ENCODE data around the gene CNOT10.
"Not testable (repeated sequence)": the region's sequence is repeated elsewhere in the genome, so short reads cannot be mapped to it uniquely, and the experiment has no call there.

CNOT10 gene

DNA sequence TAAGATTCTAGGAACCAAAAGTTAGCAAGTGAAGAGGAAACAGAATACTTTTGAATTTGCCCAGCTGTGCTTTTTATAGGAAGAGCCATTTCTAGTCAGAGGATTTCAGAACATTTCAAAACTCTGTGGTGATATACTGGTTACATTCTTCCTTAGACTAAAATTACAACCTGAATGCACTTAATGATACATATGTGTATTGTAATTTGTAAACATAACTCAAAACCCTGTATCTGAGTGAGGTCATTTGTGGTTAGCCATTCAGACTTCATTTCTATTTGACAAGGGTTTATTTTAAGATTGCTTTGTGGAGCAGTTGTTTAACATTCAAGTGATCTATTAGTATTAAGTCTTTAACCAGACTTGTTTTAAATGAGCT, 73.4 kb downstream of the CNOT10 start:
- no peak for DNase-seq (ENCODE audit: low read depth in 2 of 2)

GRCh38 chr3:32759342-32759741, 74.4 kb downstream of the CNOT10 start:
- no peak for DNase-seq (ENCODE audit: low read depth in 2 of 2)

- no peak for DNase-seq (ENCODE audit: low read depth in 2 of 2)
These were observed 79.5 kb downstream of the CNOT10 start for GRCh38 chr3:32764481-32764880.

GRCh38 chr3:32778389-32778788, 93.4 kb downstream of the CNOT10 start:
- DNase-seq (ENCODE audit: low read depth in 2 of 2): no peak

GRCh38 chr3:32780071-32780734, 95.2 kb downstream of the CNOT10 start:
- DNase-seq (ENCODE audit: low read depth in 2 of 2): no peak

DNA sequence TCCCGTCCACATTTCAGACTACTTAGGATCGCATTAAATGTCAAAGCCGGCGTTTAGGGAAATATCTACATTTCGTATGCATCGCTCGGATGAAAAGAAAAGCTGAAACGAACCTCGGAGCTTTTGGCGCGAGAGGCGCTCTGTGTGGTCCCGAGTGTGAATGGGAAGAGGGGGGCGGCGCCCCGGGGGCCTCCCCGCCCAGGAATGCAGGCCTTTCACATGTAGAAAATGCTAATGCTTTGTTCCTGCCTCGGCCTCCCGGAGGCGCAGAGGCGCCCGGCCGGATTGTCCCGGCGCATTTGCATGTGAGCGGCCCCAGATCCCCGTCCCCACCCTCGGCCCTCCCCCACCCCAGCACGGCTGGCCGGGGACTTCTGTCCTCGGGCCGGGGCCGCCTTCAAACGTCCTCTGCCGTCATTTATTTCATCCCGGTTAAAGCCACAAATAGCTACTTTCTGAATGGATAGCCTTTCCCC, 95.8 kb downstream of the CNOT10 start:
- DNase-seq (ENCODE audit: low read depth in 2 of 2): no peak

DNA sequence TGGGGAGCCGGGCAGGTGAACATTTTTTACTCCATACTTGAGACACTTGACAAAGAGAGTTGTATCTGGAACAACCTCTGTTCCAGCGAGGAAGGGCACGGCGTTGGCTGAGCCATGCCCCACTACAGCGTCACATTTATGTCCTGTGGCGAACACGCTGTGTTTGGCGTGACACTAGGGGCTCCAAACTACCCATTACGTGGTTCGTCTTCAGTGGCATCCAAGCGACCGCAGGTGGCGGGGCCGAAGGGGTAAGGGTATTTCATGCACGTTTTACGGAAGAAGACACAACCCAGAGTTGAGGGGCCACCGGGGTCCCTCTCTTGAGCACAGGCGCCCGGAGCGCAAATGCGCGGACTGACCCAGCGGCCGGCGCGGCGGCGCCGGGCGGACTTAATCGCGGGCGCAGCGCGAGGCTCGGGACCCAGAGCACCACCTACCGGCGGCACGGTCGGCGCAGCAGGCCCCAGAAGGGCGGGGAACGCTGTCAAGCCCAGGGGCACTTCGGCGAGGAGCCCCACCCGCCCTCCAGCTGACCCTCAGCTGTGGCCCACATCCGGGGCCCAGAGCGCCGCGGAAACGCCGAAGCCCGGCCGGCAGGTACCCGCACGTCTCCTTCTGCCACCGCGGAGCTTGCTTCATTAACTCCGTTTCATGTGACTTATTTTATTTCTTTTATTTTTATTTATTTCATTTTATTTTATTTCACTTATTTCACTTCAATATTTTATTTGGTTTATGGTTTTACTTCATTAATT, 96.4 kb downstream of the CNOT10 start:
- DNase-seq (ENCODE audit: low read depth in 2 of 2): peak; percentile 64 to 68

DNA sequence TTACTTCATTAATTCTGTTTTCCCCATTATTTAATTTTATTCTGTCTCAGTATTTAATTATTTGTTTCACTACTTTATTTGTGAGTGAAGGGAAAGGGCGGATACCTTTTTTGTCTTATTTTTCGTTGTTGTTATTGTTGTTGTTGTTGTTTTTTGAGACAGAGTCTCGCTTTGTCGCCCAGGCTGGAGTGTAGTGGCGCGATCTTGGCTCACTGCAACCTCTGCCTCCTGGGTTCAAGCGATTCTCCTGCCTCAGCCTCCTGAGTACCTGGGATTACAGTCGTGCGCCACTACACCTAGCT, 96.9 kb downstream of the CNOT10 start:
- not testable (repeated sequence) for DNase-seq (ENCODE audit: low read depth in 2 of 2)

DNA sequence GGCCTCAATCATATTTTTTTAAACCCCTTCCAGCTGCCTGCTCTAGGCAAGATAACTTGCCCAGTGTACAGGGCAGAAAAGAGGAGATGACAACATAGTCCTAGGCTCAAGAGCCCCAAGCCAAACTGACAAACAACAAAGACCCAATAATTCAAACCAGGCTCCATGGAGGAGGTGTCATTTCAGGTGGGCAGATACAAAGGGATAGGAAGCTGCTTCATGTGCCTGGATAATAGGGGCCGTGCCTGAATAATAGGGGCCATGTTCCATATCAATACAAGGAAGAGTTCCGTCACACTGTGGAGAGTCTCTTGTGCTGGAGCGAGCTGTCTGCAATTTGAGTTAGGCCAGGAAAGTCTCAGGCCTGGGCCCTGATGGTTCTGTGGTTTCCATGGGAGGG, 97.4 kb downstream of the CNOT10 start:
- no peak for DNase-seq (ENCODE audit: low read depth in 2 of 2)

DNA sequence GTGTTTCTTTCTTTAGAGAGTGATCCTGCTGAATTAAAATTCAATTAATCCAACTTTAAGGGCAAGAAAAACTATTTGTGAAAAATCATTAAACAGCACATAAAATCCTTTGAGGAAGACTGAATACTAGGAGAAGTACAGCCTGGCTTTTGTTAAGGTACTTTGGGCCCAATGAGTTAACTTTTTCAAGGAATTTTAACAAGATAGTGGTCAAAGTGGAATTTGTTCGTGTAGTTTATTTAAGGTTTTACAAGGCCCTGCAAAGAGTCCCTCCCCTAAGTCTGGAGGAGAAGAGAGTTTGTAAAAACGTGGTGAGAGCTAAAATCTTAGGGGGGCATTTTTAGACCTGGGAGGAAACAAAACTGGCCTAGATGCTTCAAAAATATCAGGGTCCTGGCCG, 106.8 kb downstream of the CNOT10 start:
- DNase-seq (ENCODE audit: low read depth in 2 of 2): no peak

DNA sequence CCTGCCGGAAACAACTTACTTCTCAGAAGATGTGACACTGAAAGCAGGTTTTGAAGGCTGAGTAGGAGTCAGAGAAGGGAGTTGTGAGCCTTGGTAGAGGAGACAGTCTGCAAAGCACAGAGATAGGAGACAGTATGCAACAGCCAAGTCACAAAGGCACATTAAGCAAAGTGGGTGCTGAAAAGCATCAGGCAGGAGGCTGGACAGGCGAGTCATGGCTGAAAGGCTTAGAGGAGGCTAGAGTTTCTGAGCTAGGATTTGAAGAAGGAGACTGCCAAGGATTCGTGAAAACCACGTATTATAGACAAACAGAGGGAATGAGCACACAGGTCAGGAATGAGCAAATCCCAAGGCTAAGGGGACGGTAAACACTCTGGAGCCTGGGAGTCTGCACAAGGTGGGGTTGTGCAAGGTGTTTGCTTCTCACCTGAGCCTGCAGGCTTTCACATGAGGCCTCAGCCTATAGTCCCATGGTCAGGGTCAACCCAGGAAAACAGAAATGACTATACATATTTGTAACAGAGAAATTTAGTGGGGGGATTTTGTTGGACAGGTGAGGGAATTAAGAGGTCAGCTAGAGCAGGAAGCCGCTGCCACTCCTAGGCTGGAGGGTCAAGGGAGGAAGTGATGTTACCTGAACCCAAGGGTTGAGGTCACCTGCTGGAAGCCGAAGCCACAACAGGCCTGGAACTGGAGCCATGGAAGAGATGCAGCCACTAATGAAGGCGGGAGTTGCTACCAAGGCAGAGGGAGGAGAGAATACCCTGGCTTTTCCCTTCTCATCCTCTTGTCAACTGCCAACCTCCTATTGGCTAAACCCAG, 109.7 kb downstream of the CNOT10 start:
- DNase-seq (ENCODE audit: low read depth in 2 of 2): no peak

GRCh38 chr3:32796384-32796950, 111.5 kb downstream of the CNOT10 start:
- not testable (repeated sequence) for DNase-seq (ENCODE audit: low read depth in 2 of 2)

DNA sequence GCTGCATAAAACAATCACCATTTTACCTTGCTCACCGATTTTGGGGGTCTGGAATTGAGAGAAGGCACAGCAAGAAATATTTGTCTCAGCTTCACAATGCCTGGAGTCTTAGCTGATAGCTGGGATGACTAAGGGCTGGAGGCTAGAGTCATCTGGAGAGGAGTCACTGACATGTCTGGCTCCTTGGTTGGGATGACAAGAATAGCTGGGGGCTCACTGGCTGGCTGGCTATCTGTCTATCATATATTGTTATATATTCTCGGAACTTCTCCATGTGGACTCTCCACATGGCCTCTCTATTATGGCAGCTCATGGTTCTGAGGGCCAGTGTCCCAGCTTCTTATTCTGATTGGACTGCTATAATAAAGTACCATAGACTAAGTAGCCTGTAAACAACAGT, 112.8 kb downstream of the CNOT10 start:
- DNase-seq (ENCODE audit: low read depth in 2 of 2): no peak

DNA sequence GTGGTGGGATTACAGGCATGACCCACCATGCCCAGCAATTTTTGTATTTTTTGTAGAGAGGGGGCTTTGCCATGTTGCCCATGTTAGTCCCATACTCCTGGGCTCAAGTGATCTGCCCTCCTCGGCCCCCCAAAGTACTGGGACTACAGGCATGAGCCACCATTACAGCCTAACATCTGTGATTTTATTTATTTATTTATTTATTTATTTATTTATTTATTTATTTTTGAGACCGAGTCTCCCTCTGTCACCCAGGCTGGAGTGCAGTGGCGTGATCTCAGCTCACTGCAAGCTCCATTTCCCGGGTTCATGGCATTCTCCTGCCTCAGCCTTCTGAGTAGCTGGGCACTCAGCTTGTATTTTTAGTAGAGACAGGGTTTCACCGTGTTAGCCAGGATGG, 116.5 kb downstream of the CNOT10 start:
- DNase-seq (ENCODE audit: low read depth in 2 of 2): not testable (repeated sequence)

DNA sequence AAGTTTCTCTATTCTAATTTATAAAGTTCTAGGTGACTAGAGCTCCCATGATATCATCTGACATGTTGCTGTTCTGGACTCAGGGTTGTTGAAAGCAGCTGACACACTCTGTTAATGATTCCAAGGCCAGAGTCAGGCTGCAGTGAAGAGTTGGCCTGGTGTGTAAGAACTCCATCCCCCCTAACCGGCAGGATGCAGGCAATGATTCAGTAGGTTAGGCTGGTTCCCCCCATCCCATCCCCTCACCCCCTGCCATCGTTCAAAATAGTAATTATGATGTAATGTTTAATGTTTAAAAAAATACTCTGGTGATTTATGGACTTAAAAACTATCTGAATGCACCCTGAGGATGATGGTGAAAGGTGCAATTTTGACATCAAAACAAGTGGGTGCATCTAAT, 128.2 kb downstream of the CNOT10 start:
- no peak for DNase-seq (ENCODE audit: low read depth in 2 of 2)

- no peak for DNase-seq (ENCODE audit: low read depth in 2 of 2)
These were observed 129.4 kb downstream of the CNOT10 start for GRCh38 chr3:32814361-32814760.

- DNase-seq (ENCODE audit: low read depth in 2 of 2): no peak
These were observed 131.0 kb downstream of the CNOT10 start for GRCh38 chr3:32815841-32816438.

DNA sequence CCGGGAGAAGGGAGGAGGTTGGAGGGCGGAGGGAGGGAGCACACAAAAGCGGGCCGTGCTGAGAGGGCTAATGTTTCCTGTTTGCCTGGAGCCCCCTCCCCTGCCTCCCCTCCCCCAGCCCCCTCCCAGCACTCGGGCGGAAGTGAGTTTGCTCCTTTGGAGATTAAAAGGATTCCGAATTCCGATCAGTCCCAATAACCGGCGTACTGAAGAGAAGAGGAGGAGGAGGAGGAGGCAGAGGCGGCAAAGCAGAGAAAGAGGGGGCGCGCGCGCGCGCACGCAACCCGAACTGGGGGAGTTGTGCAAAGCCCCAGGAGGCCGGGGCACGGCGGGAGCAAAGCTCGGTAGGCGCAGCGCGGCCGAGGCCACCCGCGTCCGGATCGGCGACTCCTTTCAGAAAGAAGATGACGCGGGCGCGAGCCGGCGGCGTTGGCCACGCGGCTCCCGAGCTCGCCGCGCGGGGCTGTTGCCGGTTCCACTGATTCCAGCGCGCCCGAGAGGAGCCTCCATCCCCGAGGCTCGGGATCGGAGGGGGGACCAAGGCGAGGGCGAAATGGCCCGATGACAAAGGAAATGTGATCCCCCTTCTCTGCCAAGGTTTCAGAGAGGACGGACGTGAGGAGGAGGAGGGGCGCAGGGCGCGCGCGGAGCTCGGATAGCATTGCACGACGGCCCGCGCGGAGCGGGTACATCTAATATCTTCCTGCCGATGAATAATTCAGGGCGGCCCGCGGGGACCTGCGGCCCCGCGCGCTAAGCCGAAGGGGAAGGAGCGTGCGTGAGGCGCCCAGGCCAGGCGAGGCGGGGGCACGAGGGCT, 131.7 kb downstream of the CNOT10 start:
- DNase-seq (ENCODE audit: low read depth in 2 of 2): no peak

GRCh38 chr3:32817257-32817557, 132.2 kb downstream of the CNOT10 start:
- no peak for DNase-seq (ENCODE audit: low read depth in 2 of 2)

- DNase-seq (ENCODE audit: low read depth in 2 of 2): no peak
These were observed 132.7 kb downstream of the CNOT10 start, which contains the start of gene TRIM71 for GRCh38 chr3:32817558-32818228. Gene TRIM71, plus strand, starts transcription at chr3:32817997. Its CDS starts 84 bp downstream, at chr3:32818081.

Measured in stimulated activated CD8-positive, alpha-beta memory T cell treated with anti-CD3 and anti-CD28 coated beads, Interleukin-15, amount 100 ng/mL, for 48 hours (primary cell).